Mucosa of descending colon (tissue), 3 donors: Measurements from ENCODE around the gene C9orf85. TPM values are rescaled to one million over a fixed set of nuclear protein-coding genes. Genes with fewer than 3 reads are reported as not detected.

Experiments used
- ATAC-seq: fragments of 200-7000 bp; cut with Tn5 transposase; one replicate; pipeline ENCODE4 v1.9.1; 2020; ENCODE audit warnings: mild to moderate bottlenecking, moderate library complexity
- DNase-seq, 3 donors: peaks; one replicate each; pipeline ENCODE4 v3.0.0-alpha.2; 2020
- H3K36me3 ChIP-seq: fragments of 200-600 bp; one replicate; pipeline ENCODE4 v1.8.0; 2021; ENCODE audit warnings: low read depth, mild to moderate bottlenecking
- H3K4me1 ChIP-seq: fragments of 200-600 bp; one replicate; pipeline ENCODE4 v1.8.0; 2021; ENCODE audit warnings: low read depth, mild to moderate bottlenecking
- H3K4me3 ChIP-seq: fragments of 200-600 bp; one replicate; pipeline ENCODE4 v1.8.0; 2021; ENCODE audit warnings: mild to moderate bottlenecking
- H3K9me3 ChIP-seq: fragments of 200-600 bp; one replicate; pipeline ENCODE4 v1.8.0; 2021; ENCODE audit warnings: mild to moderate bottlenecking
- intact Hi-C, 2 donors: fragments of 100-400 bp; cut with DNase I in 1 of 2; cut with micrococcal nuclease in 1 of 2; formaldehyde crosslinking; loops; one replicate each; pipeline versions ENCODE4 v1.11.0 to v1.11.1; 2022; cut with DNase I, micrococcal nuclease
- total RNA-seq, 3 donors: library from RNA; stranded (reverse); fragmentation: NEBNext Ultra II Directional in 2 of 3; extraction: Animal tissue kit (Norgen Biotek cat#: 25700) in 2 of 3; gene quantifications; one replicate each; pipeline versions ENCODE4 v1.2.1 to v1.2.4, GENCODE V29; 2021 to 2023
- TF ChIP-seq, protein P1 (sequence below): fragments of 200-600 bp; IDR thresholded peaks from one replicate; pipeline ENCODE4 v1.8.0; 2022; ENCODE audit warnings: antibody characterized with exemption, mild to moderate bottlenecking
- donor health status: DM: no; HTN: no; CAD: no; lungs with moderate emphysema.
- donor health status: DM: no; HTN: no; CAD: no.
- donor health status: DM: no; HTN: yes; CAD: no.

C9orf85 gene
- total RNA-seq, 3 donors from 2014 or later = 12.6 to 17.0 (median 12.8) TPM

DNA sequence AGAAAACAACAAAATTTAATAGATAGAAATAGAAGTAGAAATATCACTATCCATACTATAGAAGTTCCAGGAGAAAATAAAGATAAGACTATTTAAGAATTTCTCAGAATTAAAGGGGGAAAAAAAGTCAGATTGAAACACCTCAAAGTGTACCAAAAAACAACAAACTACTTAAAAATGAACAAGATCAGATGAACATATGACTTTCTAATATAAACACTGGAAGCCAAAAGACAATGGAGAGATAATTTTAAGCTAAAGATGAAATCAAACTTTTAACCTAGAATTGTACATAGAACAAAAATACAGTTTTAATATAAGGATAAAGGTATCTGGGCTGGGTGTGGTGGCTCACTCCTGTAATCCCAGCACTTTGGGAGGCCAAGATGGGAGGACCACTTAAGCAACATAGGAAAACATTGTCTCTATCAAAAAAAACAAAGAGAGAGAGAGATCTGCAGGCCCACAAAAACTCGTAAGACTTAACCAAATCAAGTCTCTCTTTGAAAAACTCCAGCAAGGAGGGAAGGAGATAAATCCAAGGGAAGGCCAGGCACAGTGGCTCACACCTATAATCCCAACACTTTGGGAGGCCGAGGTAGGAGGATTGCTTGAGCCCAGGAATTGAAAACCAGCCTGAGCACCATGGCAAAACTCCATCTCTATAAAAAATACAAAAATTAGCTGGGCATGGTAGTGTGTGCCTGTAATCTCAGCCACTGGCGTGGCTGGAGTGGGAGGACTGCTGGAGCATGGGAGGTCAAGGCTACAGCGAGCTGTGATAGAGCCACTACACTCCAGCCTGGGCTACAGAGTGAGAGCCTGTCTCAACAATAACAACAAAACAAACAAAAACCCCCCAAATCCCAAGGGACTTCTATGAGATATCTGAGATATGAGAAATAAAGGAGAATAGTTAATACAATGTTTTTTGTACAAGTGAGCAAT is 32.8 kb upstream of the C9orf85 start:
- intact Hi-C loops = no loop called here
- TF ChIP-seq, protein P1, sequence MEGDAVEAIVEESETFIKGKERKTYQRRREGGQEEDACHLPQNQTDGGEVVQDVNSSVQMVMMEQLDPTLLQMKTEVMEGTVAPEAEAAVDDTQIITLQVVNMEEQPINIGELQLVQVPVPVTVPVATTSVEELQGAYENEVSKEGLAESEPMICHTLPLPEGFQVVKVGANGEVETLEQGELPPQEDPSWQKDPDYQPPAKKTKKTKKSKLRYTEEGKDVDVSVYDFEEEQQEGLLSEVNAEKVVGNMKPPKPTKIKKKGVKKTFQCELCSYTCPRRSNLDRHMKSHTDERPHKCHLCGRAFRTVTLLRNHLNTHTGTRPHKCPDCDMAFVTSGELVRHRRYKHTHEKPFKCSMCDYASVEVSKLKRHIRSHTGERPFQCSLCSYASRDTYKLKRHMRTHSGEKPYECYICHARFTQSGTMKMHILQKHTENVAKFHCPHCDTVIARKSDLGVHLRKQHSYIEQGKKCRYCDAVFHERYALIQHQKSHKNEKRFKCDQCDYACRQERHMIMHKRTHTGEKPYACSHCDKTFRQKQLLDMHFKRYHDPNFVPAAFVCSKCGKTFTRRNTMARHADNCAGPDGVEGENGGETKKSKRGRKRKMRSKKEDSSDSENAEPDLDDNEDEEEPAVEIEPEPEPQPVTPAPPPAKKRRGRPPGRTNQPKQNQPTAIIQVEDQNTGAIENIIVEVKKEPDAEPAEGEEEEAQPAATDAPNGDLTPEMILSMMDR = no peak
- Histone ChIP-seq H3K4me1 (no peaks in the 10 kb centered on the region), H3K4me3 (no peak overlapping the region), H3K36me3 (no peaks in the 10 kb centered on the region), H3K9me3 (peaks cover 23% of the 10 kb centered on the region)
- ATAC-seq = no peak
- DNase-seq = no peak

DNA sequence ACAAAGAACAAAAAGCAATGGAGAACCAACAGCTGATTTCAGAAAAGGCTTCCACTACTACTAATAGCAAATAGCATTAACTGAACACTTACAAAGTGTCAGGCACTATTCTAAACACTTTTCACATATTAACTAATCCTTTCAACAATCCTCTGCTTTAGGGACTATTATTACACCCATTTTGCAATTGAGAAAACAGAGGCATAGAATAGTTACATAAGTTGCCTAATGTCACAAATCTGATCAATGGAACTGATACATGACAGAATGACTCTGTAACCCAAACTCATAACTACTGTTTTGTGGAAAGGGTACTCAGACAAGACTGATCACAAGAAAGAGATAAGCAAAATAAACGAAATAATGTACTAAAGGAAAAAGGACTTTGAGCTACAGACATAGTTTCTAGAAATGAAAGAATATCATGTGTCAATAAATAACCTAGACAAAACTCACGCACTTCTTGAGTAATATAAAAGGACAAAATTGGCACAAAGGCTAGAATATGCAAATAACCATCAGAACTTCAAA is 31.7 kb upstream of the C9orf85 start:
- H3K4me3 ChIP-seq = no peak overlapping the region
- no peak for ATAC-seq
- H3K9me3 ChIP-seq = peaks cover 34% of the 10 kb centered on the region
- no peaks in the 10 kb centered on the region for H3K36me3 ChIP-seq
- TF ChIP-seq, protein P1 = no peak
- H3K4me1 ChIP-seq = no peaks in the 10 kb centered on the region
- intact Hi-C loops = no loop called here
- no peak for DNase-seq

DNA sequence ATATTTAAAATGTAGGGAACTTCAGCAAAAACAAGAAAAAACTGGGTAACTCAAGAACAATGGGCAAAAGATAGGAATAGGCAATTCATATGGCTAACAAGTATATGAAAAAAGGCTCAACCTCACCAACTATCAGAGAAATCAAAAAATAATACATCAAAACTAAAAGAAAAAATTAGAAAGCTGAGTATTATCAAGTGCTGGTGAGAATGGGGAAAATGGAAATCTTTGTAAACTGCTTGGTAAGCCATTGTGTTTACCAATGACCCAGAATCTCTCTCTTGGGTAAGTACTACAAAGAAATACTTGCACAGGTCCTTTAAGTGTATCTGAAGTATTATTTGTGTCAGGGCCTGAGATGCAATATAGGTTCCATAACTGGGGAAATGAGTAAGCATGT is 27.4 kb upstream of the C9orf85 start:
- H3K36me3 ChIP-seq = no peaks in the 10 kb centered on the region
- H3K9me3 ChIP-seq = peaks cover 21% of the 10 kb centered on the region
- no peak overlapping the region for H3K4me3 ChIP-seq
- ATAC-seq (no peak), DNase-seq (no peak)
- intact Hi-C loops = no loop called here
- H3K4me1 ChIP-seq = no peaks in the 10 kb centered on the region
- TF ChIP-seq, protein P1 = no peak

DNA sequence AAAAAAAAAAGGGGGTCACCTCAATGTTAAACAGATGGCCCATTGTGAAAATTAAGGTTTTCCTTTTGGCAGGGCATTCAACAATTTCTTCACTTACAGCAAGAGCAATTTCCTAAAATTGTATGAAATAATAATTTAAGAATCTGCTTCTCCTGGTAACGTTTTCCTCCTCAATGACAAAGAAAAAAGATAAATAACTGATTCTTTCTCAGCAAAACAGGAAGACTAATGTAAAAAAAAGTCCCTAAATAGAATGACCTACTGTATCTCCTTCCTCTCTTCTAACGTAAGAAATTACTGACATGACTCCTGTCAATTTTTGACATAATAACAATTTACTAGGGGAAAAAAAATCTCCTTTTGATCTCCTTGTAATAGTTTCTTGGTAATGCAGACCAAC is 26.0 kb upstream of the C9orf85 start:
- no peaks in the 10 kb centered on the region for H3K36me3 ChIP-seq
- H3K4me3 ChIP-seq = no peak overlapping the region
- intact Hi-C loops = no loop called here
- ATAC-seq (no peak), DNase-seq (no peak)
- H3K4me1 ChIP-seq = no peaks in the 10 kb centered on the region
- H3K9me3 ChIP-seq = peaks cover 17% of the 10 kb centered on the region
- TF ChIP-seq, protein P1 = no peak

DNA sequence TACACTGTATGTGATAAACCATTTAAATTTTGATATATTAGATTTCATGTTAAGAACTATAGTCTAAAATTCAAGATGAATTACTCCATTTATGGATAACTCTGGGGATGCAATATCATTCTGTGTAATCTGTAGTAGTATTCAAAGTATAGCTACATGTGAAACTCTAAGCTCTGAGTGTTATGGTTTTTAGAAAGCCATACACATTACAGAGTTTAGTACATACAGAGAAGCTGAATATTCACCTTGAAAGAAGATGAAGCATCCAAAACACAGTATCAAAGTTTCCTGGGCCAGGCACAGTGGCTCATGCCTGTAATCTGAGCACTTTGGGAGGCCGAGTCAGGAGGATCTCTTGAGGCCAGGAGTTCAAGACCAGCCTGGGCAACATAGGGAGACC is 25.4 kb upstream of the C9orf85 start:
- DNase-seq = no peak
- no peak for ATAC-seq
- intact Hi-C loops = no loop called here
- H3K36me3 ChIP-seq = no peaks in the 10 kb centered on the region
- peaks cover 17% of the 10 kb centered on the region for H3K9me3 ChIP-seq
- TF ChIP-seq, protein P1 = no peak
- H3K4me3 ChIP-seq = no peak overlapping the region
- no peaks in the 10 kb centered on the region for H3K4me1 ChIP-seq
